GM12873 (cell line): ENCODE data around the gene HPS1.

ENCODE experiments used
- TF ChIP-seq, protein P1 (sequence below): IDR thresholded peaks from 2 replicates; pipeline ENCODE4 v1.5.1; 2012; ENCODE audit warnings: low read depth, mild to moderate bottlenecking, moderate library complexity, low read length, control low read depth; ENCODE audit not compliant: insufficient read depth; ENCODE audit errors: missing control alignments

Gene HPS1

DNA sequence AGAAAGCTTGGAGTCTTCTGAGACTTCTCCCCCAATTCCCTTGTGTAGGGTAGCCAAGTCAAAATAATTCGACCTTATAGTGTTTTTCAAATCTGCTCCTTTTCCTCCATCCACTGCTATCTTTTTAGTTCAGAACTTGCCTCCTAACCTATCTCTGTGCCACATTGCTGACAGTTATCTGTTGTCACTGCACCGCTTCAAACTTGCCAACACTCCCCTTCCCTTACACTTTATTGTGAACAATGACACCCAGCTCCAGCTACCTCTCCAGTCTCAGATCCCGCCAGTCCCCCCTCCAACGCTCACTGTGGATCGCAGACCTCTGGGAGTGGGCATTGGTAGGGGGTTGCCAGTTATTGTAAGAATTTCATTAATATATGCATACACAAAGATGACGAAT is 16.3 kb upstream of the HPS1 start:
- TF ChIP-seq, protein P1, sequence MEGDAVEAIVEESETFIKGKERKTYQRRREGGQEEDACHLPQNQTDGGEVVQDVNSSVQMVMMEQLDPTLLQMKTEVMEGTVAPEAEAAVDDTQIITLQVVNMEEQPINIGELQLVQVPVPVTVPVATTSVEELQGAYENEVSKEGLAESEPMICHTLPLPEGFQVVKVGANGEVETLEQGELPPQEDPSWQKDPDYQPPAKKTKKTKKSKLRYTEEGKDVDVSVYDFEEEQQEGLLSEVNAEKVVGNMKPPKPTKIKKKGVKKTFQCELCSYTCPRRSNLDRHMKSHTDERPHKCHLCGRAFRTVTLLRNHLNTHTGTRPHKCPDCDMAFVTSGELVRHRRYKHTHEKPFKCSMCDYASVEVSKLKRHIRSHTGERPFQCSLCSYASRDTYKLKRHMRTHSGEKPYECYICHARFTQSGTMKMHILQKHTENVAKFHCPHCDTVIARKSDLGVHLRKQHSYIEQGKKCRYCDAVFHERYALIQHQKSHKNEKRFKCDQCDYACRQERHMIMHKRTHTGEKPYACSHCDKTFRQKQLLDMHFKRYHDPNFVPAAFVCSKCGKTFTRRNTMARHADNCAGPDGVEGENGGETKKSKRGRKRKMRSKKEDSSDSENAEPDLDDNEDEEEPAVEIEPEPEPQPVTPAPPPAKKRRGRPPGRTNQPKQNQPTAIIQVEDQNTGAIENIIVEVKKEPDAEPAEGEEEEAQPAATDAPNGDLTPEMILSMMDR: no peak

DNA sequence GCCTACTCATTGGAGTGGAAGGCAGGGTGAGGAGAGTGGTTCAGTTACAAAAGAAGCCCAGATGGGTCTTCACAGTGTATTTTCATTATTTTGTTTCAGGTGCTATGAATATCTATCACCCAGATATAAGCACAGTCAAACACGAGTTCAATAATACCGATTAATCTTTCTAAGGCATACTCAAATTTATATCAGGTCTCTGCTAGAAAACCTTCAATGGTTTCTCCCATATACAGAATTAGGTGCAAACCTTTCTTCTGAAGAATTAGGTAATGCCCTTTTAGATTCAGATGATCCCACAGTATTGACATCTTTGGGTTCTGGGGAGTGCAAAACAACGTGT is 14.7 kb upstream of the HPS1 start:
- TF ChIP-seq, protein P1: no peak

DNA sequence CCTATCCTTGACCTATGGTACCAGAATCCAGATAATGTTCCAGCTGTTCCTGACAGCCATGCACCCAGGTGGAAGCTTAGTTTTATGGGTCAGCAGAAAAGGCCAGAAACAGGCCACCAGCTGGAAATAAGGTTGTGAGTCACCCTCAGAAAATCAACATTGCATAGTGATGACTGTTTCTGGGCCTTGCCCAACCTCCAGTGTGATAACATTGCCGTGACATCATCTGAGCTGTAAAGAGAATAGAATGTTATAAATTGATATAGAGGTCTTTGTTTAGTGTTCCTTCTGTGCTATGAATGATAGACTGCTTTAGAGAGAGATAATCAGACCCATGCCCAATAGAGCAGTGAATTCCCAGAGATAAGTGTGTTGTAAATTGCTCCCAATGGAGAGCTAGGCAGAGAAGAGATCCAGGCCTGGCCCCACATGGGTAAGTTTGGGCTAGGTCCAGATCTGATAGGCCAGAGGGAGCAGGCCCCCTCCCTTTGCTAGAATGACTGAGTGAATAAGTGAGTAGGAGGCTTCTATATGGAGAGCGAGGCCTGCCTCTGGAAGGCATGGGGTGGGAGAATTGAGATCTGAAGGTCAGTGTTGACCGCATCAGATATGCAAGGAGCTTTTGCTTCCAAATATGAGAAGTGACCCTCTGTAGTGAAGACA is 14.2 kb upstream of the HPS1 start:
- TF ChIP-seq, protein P1: no peak

DNA sequence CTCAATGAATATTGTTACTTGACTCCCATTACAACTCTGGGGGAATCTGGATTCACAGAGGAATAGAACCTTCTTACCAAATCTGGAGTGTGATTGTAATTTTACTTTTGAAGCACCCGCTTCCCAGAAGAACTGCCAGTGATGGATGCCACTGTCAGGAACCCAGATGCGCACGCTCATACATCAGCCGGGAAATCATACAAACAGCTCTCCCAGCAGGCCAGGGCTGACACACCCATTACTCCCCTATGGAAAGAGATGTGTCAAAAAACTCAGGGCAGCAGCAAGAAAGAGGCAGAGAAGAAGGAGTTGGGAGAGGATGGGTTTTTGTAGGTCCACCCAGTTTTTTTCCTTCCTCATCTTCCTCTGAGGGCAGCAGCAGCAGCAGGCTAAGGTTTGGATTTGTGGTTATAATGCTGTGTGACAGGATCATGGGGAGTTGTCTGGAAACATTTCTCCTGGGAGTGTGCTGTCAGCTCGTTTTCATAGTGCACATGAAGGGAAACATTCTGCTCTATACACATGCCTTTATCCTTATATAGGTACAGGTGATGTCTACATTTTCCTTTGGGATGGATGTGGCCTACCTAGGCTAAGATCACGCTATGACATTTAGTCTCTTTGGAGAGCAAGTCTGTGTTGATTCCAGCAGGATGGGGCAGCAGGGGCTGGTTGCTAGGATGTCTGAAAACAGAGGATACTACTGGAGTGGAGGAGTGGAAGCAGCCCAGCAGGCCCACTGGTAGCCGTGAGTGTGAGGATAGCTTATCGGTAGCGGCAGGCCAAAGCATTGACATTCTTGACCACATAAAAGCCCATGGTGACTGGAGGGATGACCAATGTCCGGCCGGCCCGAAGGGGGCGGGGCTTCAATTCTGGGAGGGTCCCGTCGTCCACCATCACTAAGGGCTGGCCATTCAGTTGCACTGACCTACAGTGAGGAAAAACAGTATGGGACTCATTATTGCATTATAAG is 12.4 kb upstream of the HPS1 start:
- TF ChIP-seq, protein P1: no peak

DNA sequence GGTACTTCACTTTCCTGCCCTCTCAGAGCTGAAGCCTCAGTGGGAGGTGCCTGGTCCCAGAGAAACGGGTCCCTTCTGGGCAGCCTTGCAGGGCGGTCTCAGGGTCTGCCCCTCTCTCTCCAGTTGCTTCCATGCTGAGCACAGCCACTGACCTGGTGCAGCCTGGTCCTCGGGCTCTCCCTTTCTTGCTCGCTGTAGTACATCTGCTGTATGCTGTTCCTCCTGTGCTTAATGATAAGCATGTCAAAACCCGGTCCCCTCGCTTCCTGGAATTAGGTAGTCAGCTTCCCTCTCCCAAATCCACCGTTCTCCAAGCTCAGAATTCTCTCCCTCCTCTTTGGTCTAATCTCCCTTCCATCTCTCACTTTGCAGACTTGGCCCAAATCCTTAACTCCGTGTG is 11.0 kb upstream of the HPS1 start:
- TF ChIP-seq, protein P1: no peak

DNA sequence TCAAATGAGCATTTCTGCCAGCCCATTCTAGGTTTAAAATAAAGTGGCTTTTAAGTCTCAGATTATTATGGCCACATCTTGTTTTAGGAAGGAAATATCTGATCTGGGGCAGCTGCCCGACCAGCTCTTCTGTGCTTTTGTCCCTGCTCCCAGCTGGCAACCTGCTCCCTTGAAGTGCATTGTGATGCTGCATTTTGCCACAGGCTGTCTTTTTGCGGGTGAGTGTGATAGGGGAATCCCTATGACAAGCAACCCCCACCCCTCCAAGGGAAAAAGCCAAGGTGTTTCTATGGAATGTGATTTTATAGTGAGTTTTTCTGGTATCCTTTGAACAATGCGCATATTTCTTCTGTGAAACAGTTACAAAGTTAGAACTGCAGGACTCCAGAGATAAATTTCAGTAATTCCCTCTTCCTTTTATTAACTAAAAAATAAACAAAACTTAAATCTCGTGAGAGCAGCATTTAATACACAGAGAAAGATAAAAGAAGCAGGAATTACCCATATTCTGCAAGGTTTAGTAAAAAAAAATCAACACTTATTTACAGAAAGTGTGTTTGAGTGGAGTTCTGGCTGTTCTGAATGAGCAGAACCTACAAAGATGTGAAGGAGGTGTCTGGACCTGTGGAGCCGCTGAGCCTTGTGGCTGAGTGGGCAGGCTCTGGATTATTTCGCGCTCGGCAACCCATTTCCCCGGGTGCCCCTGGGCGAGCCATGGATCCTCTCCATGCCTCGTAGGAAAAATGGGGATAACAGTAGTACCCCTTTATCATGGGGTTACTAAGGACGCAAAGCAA is 10.1 kb upstream of the HPS1 start:
- TF ChIP-seq, protein P1: no peak
